CD1c-positive myeloid dendritic cell (primary cell): ENCODE results near the gene CCNL2.

Source experiments
- DNase-seq: peaks from one replicate; pipeline ENCODE4 v3.0.0-alpha.2; 2016; ENCODE audit errors: extremely low spot score

Gene CCNL2

DNA sequence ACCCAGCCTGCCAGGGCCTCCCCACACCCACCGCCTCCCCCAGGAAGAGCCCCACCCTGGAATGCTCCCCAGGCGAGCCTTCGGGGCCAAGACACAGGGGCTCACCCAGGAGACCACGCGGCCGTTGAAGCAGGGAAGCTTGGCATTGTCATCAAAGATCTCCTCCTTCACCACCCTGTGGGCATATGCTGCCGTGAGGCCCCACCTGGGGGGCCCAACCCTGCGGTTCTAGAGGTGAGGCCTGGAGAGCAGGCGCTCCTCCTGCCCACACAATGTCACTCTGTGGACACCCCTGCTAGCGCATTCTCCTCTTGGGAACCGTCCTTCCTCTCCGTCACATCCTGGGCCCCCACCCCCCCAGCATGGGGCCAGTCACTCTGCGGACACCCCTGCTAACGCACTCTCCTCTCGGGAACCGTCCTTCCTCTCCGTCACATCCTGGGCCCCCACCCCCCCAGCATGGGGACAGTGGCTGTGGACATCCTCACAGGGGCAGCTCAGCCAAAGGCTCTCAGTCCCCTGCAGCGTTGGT, 56.5 kb downstream of the CCNL2 start:
- no peak for DNase-seq

DNA sequence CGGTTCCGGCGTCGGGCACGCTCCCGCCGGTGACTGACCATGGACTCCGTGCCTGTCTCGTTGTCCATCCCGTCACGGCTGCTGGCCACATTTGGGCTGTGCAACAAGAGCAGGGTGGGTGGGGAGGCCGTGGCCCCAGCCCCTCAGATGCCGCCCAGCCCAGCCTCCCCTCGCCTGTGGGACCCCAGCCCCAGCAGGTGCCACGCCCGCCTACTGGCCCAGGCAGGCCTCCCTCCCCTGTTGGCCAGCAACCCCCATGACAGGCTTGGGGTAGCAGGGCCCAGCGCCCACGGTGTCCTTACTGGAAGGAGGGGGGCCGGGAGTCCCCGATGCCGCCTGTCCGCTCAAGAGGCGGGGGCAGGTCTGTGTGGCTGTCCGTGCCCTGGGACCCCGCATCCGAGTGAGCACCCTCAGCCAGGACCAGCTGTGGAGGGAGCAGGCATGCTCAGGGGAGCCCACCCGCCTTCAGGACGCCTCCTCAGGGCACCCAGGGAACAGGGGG, 57.0 kb downstream of the CCNL2 start:
- DNase-seq, result no peak

DNA sequence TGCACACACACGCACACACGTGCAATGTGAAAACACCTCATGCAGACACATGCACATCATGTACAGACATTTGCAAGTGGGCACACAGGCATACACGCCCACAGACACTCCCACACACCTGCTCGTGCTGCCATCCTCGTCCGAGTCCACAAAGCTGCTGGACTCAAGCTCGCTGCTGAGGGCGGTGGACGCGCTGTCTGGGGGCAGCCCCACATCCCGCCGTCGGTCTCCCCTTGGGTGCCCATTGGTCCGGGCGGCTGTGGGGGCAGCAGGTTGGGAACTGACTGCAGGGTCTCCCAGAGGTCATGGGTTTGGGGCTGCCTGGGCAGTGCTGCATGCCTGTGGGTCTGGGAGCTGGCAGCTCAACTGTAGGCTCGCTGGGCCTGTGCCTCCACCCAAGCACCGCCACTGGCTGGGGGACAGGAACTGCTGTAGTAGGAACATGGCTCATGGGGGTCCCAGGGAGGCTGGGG, 57.5 kb downstream of the CCNL2 start:
- no peak for DNase-seq

DNA sequence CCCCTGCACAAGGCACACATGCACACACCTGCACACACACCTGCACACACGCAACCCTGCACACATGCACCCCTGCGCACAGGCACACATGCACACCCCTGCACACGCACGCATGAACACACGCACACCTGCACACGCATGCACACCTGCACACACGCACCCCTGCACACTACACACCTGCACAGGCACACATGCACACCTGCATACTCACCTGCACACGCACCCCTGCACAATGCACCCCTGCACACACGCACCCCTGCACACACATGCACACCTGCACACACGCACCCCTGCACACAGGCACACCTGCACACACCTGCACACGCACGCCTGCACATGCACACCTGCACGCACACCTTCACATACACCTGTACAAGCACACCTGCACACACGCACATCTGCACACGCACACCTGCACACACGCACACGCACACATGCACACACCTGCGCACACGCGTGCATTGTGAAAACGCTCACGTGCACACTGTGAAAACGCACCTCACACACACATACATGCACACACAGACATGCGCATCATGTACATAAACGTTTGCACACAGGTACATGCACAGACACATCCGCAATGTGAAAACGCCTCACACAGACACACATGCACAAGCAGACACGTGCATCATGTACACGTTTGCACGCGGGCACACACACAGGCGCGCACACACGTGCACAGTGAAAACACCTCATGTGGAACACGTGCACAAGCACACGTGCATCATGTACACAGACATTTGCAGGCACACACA, 58.2 kb downstream of the CCNL2 start:
- DNase-seq, result no peak

DNA sequence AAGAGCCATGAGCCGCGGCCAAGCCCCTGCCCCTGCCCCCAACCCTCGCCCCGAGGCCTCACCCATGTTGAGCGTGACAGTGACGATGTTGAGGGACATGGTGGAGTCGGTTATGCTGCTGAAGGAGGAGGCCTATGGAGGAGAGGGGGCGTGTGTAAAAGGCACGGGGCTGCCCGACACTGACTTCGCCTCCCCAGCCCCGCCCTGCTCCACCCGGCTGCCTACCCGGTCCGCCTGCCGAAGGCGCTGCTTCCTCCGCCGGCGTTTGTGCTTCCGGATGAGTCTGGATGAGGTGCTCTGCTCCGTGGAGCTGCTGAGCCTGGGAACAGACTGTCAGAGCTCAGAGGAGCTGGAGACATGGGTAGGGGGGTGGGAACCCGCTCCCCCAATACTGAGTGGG, 59.0 kb downstream of the CCNL2 start:
- DNase-seq, result no peak

DNA sequence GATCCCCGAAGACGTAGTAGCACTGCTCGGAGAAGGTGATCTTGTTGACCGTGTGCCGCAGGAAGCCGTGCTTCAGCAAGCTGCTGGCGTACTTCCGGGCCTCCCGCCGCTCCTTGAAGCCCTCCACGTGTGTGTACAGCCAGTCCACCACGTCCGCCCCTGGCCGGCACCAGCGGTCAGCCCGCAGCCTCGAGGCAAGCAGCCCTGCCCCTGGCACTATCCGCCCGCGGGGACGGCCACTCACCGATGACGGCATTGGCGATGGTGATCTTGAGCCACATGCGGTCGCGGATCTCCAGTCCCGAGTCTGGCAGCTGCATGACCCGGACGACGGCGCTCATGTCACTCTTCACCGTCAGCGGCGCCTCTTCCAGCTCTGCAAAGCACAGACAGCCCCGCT, 60.9 kb downstream of the CCNL2 start:
- no peak for DNase-seq

DNA sequence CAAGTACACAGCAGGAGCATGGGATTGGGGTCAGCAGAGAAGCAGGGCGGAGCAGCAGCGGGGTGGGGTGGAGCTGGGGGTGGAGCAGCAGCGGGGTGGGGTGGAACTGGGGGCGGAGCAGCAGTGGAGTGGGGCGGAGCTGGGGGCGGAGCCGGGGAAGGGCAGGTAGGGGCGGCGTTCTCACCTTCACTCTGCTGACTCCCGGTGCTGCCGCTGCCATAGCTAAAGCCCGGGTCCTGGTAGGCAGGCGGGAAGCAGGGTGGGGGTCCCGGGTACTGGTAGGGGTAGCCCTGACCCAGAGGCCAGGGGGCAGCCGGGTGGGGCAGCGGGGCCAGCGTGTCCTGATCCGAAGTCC, 61.4 kb downstream of the CCNL2 start:
- DNase-seq, result no peak

DNA sequence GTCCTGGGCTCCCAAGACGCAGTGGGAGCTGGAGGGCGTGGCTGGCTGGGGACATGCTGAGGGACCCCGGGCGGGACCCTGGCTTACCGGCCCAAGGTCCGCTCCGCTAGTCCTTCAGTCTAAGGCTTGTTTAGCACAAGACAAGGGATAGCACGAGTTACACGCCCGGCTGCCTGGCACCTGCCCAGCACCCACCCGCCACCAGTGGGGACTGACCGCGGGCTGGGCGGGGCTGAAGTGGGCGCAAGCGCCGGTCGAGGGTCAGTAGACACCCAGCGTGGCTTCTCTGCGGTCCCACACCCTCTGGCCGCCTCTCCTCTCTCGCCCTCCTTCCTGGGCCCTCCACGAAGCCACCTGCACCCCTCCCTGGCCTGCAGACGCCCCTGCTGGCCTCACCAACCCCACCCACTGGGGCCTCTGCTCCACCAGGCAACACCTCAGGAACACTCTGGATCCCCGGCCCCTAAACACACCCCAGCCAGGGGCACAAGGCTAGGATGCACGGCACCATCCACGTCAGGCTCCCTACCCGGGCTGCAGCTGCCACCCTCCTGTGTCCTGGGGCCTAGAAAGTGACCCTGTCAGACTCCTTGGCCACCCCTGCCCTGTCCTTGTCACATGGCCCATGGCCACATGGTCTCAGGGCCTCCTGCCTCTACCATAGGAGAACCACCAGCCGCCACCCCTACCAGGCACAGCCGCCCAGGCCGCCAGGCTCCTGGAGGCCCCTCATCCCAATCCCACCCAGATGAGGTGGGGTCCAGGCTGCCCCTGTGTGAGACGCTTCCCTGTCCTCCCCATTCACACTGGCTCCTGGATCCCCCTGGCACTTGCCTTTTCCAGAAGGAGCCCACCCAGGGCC, 62.0 kb downstream of the CCNL2 start:
- DNase-seq, result no peak

DNA sequence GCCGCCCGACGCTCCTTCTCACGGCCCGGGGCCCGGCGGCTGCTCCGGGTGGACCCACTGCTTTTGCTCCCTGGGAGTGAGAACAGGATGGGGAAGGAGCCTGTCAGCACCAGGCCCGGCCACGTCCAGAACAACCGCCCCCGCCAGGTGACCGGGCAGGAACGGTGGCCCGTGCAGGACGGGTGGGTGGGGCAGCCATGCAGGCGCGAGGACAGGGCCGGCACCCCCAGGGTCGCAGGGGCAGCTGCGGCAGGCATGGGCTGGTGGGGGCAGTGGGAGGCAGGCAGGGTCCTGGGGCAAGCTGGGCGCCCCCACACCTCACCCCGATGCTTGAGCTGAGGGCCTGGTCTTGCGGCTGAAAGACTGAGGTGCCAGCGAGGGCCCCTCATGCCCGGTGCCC, 62.7 kb downstream of the CCNL2 start:
- no peak for DNase-seq

DNA sequence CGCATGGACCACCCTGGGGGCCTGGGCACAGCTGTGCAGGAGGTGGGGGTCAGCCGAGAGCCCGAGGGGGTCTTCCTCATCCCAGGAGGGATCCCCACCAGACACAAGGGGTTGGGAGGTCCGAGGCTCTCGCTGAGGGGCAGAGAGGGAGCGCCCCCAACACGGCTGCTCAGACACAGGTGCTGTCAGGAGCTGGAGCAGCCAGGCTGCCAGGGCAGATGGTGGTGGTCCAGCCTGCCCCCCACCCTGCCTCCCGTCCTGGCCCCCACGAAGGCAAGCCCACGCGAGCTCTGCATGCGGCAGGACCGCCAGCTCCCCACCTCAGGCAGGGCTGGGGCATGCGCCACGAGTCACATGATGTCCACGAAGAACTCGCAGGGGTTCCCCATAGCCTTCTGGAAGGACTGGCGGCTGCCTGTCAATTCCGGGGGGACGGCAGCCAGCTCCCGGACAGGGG, 63.3 kb downstream of the CCNL2 start:
- DNase-seq, result no peak
